ENCODE data around the gene KRTAP23-1. TPM values are rescaled to one million over a fixed set of nuclear protein-coding genes. Genes with fewer than 3 reads are reported as not detected.

Gene KRTAP23-1
- total RNA-seq, 1 donor from 2014 or later: not detected

- ATAC-seq: no peak
- Histone ChIP-seq H3K27me3 (ENCODE audit: low read depth) (no peaks in the 10 kb centered on the region), H3K4me3 (no peak overlapping the region), H3K9me3 (no peaks in the 10 kb centered on the region), H3K27ac (no peak overlapping the region), H3K4me1 (no peaks in the 10 kb centered on the region), H3K36me3 (no peaks in the 10 kb centered on the region)
- DNase-seq: no peak
- TF ChIP-seq CTCF (IDR thresholded peaks at IDR 0.05): no peak
- intact Hi-C loops (cut with DNase I): no loop called here
Measured at GRCh38 chr21:30333736-30334135, 14.7 kb downstream of the KRTAP23-1 start.

GRCh38 chr21:30332681-30333080 is 15.7 kb downstream of the KRTAP23-1 start:
- Histone ChIP-seq H3K4me1 (no peaks in the 10 kb centered on the region), H3K9me3 (no peaks in the 10 kb centered on the region), H3K36me3 (no peaks in the 10 kb centered on the region), H3K27me3 (ENCODE audit: low read depth) (no peaks in the 10 kb centered on the region), H3K4me3 (no peak overlapping the region), H3K27ac (no peak overlapping the region)
- ATAC-seq: no peak
- TF ChIP-seq CTCF (IDR thresholded peaks at IDR 0.05): no peak
- intact Hi-C loops (cut with DNase I): no loop called here
- DNase-seq: no peak

- H3K4me3 ChIP-seq: no peak overlapping the region
- no peaks in the 10 kb centered on the region for H3K27me3 ChIP-seq (ENCODE audit: low read depth)
- H3K27ac ChIP-seq: no peak overlapping the region
- H3K4me1 ChIP-seq: no peaks in the 10 kb centered on the region
- ATAC-seq (no peak), DNase-seq (no peak)
- no peak for TF ChIP-seq CTCF (IDR thresholded peaks at IDR 0.05)
- H3K9me3 ChIP-seq: no peaks in the 10 kb centered on the region
- intact Hi-C loops (cut with DNase I): no loop called here
- no peaks in the 10 kb centered on the region for H3K36me3 ChIP-seq
Measured at GRCh38 chr21:30329203-30329875, 19.1 kb downstream of the KRTAP23-1 start.

- Histone ChIP-seq H3K4me1 (no peaks in the 10 kb centered on the region), H3K27ac (no peak overlapping the region), H3K36me3 (no peaks in the 10 kb centered on the region), H3K27me3 (ENCODE audit: low read depth) (no peaks in the 10 kb centered on the region), H3K4me3 (no peak overlapping the region), H3K9me3 (no peaks in the 10 kb centered on the region)
- DNase-seq (no peak), ATAC-seq (no peak)
- intact Hi-C loops (cut with DNase I): no loop called here
- TF ChIP-seq CTCF (IDR thresholded peaks at IDR 0.05): no peak
Measured at GRCh38 chr21:30326390-30326789, 22.0 kb downstream of the KRTAP23-1 start.

- Histone ChIP-seq H3K27ac (no peak within 1 kb of the TSS), H3K4me3 (no peak within 1 kb of the TSS), H3K36me3 (no peaks in the 10 kb centered on the region), H3K27me3 (ENCODE audit: low read depth) (no peaks in the 10 kb centered on the region), H3K4me1 (no peaks in the 10 kb centered on the region), H3K9me3 (no peaks in the 10 kb centered on the region)
- DNase-seq (no peak), ATAC-seq (no peak)
- intact Hi-C loops (cut with DNase I): no loop called here
- TF ChIP-seq CTCF (IDR thresholded peaks at IDR 0.05): no peak
Measured at GRCh38 chr21:30320215-30320614, 28.2 kb downstream of the KRTAP23-1 start, which contains the start of gene KRTAP26-1. TSS of gene KRTAP26-1 (minus strand) at chr21:30320315. CDS start at chr21:30320035, 280 bp downstream.

Data from lower lobe of right lung (tissue), 2 donors.